HFFc6 (cell line): ENCODE results near the gene CIB1. TPM values are rescaled to one million over a fixed set of nuclear protein-coding genes. Genes with fewer than 3 reads are reported as not detected.

Source experiments
- DNase-seq: peaks from one replicate; pipeline ENCODE4 v3.0.0-alpha.2; 2018
- H3K27ac Mint-ChIP-seq: 2 replicates; pipeline ENCODE4 v1.8.0; 2020; ENCODE audit warnings: mild to moderate bottlenecking, mixed read lengths
- H3K27me3 Mint-ChIP-seq: 2 replicates; pipeline ENCODE4 v1.8.0; 2021; ENCODE audit warnings: mild to moderate bottlenecking, moderate library complexity, mixed read lengths; ENCODE audit not compliant: insufficient read depth
- H3K36me3 Mint-ChIP-seq: 2 replicates; pipeline ENCODE4 v1.8.0; 2021; ENCODE audit warnings: low read depth, mixed read lengths
- H3K4me1 Mint-ChIP-seq: 2 replicates; pipeline ENCODE4 v1.8.0; 2020; ENCODE audit warnings: low read depth, mixed read lengths
- H3K4me3 Mint-ChIP-seq: 2 replicates; pipeline ENCODE4 v1.8.0; 2020; ENCODE audit warnings: mild to moderate bottlenecking, moderate library complexity, mixed read lengths
- H3K9me3 Mint-ChIP-seq: 2 replicates; pipeline ENCODE4 v1.8.0; 2020; ENCODE audit warnings: mild to moderate bottlenecking, mixed read lengths
- total RNA-seq, 6 experiments: library from RNA; stranded (reverse); fragmentation: NEBNext Ultra II Directional; extraction: Animal tissue kit (Norgen Biotek cat#: 25700); gene quantifications; 2 replicates in 1 of 6; 3 replicates in 5 of 6; pipeline ENCODE4 v1.2.3, GENCODE V29; 2021
- TF ChIP-seq, protein P1 (sequence below): fragments of 200-600 bp; sonication (generic); IDR thresholded peaks from 2 replicates; pipeline ENCODE4 v1.5.0; 2021; ENCODE audit warnings: antibody characterized with exemption, mild to moderate bottlenecking

CIB1 gene
- total RNA-seq, 6 experiments from 2014 or later = 73.5 to 82.2 (median 76.9) TPM

DNA sequence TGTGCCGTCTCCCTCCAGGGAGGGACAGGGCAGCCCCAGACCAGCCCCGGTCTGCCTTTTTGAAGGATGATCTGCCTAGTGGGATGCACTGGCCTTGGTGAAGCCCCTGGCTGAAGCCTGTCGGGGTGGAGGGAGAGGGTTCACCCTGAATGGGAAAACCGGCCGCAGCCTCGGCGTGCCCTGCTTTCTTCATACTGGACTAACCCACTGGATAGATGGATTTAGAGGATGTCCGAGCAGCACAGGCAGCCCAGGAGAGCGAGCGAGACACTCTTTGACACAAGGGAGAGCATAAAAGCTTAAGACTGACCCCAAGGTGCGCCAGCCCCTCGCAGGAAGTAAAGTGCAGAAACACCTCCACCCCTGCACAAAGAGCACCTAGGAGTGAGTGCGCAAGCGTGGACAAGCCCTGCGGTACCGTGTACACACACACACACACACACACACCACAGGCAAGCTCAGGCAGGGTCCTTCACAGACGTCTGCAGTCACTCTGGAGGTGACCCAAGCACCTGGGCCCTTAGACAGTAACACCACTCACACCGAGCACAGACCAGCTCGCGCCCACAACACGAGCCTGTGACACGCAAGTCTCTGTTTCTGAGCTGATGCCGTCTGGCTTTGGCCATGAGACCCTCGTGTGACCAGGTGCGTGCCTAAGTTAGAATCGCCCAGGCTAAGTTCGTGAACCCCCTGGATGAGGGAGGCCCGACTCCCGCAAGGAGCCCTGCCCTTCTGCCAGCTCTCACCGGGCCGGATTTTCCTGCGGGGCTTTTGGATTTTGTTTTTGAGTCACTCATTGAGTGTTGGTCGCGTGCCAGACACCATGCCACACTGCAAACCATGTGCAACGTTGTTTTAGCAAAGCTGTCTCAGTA lies 21.3 kb downstream of the CIB1 start:
- Mint-ChIP-seq H3K4me3 (no peak overlapping the region), H3K9me3 (no peaks in the 10 kb centered on the region), H3K27me3 (no peaks in the 10 kb centered on the region), H3K27ac (no peak overlapping the region; the same call in 1 of the 2 replicates), H3K36me3 (no peaks in the 10 kb centered on the region; the same call in 1 of the 2 replicates), H3K4me1 (peaks cover 11% of the 10 kb centered on the region)
- DNase-seq = no peak
- TF ChIP-seq, protein P1, sequence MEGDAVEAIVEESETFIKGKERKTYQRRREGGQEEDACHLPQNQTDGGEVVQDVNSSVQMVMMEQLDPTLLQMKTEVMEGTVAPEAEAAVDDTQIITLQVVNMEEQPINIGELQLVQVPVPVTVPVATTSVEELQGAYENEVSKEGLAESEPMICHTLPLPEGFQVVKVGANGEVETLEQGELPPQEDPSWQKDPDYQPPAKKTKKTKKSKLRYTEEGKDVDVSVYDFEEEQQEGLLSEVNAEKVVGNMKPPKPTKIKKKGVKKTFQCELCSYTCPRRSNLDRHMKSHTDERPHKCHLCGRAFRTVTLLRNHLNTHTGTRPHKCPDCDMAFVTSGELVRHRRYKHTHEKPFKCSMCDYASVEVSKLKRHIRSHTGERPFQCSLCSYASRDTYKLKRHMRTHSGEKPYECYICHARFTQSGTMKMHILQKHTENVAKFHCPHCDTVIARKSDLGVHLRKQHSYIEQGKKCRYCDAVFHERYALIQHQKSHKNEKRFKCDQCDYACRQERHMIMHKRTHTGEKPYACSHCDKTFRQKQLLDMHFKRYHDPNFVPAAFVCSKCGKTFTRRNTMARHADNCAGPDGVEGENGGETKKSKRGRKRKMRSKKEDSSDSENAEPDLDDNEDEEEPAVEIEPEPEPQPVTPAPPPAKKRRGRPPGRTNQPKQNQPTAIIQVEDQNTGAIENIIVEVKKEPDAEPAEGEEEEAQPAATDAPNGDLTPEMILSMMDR = no peak

DNA sequence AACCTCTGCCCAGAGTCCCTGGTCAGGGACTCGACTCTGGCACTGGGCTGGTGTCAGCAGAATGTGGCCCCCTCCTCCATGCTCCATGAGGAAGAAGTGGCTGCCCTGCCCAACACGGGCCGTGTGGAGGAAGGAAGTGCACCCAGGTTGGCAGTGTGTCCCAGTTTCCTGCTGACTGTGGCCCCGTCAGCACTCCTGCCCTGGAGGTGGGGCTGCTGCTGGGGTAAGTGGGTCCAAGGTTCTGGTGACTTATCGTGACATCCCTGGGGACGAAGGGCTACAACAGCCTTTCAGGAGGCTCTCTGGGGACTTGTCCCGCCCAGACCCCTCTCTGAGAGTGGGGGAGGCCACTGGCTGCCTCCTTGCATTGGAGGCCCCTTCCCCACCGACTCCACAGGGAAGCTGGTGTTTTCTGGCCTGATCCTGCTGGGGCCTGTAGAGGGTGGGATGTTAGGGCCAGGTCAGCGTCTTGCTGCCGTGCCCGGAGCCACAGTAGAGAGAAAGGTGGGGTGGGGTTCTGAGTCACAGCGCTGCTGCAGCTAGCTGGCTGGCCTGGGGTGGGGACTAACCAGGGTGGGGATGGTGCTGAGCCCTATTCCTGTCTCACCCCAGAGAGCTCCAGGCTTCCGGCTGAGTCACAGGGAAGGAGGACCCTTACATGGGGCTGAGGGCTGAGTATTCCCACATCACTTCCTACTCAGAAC lies 22.1 kb downstream of the CIB1 start:
- Mint-ChIP-seq H3K27me3 (no peaks in the 10 kb centered on the region), H3K4me1 (peaks cover 11% of the 10 kb centered on the region), H3K9me3 (no peaks in the 10 kb centered on the region), H3K27ac (peak overlapping the region; percentile 77), H3K36me3 (no peaks in the 10 kb centered on the region; the same call in 1 of the 2 replicates), H3K4me3 (no peak overlapping the region)
- TF ChIP-seq, protein P1 = no peak
- no peak for DNase-seq

DNA sequence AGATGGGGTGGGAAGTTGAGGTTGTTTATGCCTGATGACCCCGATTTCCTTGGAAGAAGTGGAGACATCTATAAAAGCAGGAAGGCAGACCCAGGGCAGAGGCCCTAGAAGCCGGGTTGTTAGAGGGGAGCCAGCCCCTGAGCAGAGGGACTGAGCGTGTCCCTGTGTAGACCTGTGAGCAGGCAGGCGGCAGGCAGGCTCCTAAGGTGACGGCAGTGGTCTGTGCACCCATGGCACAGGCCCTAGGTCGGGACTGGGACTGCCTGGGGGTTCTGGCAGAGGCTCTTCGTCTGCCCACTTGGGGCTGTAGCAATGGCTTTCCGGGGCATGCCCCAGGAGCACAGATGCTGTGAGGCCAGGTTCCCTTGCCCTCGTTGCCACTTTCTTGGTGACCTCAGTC lies 22.7 kb downstream of the CIB1 start:
- TF ChIP-seq, protein P1 = no peak
- Mint-ChIP-seq H3K27me3 (no peaks in the 10 kb centered on the region; the same call in 1 of the 2 replicates), H3K4me1 (peaks cover 11% of the 10 kb centered on the region), H3K36me3 (no peaks in the 10 kb centered on the region; the same call in 1 of the 2 replicates), H3K4me3 (no peak overlapping the region), H3K9me3 (no peaks in the 10 kb centered on the region), H3K27ac (no peak overlapping the region)
- DNase-seq = no peak

DNA sequence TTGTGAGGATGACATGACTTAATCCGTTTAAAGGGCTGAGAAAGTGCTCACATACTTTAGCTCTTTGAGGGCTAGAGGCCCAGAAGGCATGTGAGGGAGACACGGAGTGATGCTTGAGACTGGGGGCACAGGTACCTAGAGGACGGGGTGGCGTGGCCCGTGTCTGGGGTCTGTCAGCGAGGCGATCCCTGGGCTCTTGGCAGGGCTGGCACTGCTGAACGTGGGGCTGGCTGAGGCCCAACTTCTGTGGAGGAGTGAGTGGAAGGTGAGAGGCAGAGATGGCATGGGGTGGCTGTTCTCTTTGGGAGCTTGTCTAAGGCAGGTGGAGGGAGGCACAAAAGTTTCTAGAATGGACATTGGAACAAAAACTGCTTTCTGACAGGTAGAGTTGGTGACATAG lies 23.1 kb downstream of the CIB1 start:
- H3K27ac Mint-ChIP-seq = no peak overlapping the region

DNA sequence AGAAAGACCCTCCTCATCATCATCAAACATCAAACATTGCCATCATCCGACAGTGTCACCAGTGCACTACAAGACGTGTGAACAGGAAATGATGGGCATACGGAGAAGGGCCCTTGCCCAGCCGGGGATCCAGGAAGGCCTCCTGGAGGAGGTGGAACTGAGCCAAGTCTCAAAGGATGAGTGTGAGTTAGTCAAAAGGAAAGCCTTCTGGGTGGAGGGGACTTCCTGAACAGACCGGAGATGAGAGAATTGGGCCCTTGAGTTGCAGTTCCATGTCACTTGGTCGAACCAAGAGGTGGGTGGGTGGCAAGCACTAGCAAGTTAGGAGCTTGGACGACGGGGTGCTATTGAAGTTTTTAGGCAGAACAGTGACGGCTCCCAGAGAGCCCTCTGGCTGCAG lies 24.1 kb downstream of the CIB1 start:
- no peak overlapping the region for H3K4me3 Mint-ChIP-seq

More for the DNA sequence above, 23.1 kb downstream of the CIB1 start:
- Mint-ChIP-seq H3K27me3 (no peaks in the 10 kb centered on the region; the same call in 1 of the 2 replicates), H3K4me1 (peaks cover 11% of the 10 kb centered on the region), H3K9me3 (no peaks in the 10 kb centered on the region), H3K36me3 (no peaks in the 10 kb centered on the region; the same call in 1 of the 2 replicates), H3K4me3 (no peak overlapping the region)
- TF ChIP-seq, protein P1 = no peak
- no peak for DNase-seq

More for the DNA sequence above, 24.1 kb downstream of the CIB1 start:
- Mint-ChIP-seq H3K27ac (no peak overlapping the region), H3K4me1 (peaks cover 11% of the 10 kb centered on the region), H3K9me3 (no peaks in the 10 kb centered on the region), H3K27me3 (no peaks in the 10 kb centered on the region; the same call in 1 of the 2 replicates), H3K36me3 (no peaks in the 10 kb centered on the region; the same call in 1 of the 2 replicates)
- TF ChIP-seq, protein P1 = no peak
- no peak for DNase-seq
